NCI-H774 (cell line): Measurements from ENCODE around the gene TTC28.

Source experiments
- DNase-seq: peaks from one replicate; lab custom pipeline; 2025; lab: John Stamatoyannopoulos, UW

Gene TTC28

DNA sequence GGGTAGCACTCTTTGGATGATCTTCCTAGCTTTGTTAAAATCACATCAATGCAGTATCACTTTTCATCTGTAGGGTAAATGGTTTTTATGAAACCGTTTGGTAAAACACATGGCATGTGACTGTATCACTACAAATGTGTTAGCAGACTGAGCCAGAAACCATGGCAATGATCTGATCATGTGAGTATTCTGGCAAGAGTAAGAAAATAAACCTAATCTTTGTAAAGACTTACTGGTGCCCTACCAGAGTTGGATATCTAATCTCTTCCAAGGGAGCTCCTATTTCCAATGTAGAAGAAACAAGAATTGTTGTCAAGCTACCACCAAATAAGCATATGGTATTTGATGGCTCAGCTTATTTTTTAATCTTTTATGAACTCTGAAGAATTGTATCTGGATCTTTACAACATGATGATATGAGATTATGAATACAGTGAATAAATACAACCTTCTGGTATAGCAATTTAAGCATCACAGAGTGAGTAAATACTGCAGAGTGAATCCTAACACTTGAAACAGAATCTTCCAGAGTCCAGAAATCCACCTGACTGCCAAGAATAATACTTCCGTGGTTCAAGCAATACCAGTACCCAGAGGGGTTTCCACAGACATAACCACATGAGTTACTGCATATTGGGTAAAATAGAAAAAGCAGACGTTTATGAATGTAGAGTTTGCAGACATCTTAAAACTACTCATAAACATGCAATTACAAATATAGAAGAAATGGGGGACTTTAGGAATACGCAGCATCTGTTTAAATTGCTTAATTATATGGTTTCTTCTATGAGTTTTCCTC lies 238.8 kb downstream of the TTC28 start:
- no peak for DNase-seq

DNA sequence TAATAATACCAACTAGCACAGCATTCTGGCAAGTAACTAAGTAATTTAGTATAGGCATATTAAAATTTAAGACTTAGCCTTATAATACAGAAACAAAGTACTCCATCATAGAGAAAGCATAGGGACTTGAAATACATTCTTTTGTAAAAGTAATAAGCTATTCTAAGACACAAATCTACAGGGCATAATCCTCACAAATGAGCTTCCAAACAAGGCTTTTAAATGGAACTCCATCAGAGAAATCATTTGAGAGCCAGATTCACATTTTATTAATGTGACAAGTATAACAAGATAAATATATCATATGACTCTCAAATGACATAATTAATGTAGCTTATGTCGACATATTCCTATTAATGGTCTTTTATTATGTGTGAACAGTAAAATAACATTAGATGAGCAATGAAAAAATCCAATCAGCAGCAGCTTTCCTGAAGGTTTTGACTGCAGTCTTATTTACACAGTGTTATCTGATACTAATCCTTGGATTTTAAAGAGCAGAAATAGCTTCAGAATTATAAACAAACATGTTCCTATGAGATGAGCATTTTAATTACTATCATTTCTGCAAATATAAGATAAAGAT lies 241.4 kb downstream of the TTC28 start:
- no peak for DNase-seq

- no peak for DNase-seq
These were observed 243.7 kb downstream of the TTC28 start for GRCh38 chr22:28435982-28436381.

DNA sequence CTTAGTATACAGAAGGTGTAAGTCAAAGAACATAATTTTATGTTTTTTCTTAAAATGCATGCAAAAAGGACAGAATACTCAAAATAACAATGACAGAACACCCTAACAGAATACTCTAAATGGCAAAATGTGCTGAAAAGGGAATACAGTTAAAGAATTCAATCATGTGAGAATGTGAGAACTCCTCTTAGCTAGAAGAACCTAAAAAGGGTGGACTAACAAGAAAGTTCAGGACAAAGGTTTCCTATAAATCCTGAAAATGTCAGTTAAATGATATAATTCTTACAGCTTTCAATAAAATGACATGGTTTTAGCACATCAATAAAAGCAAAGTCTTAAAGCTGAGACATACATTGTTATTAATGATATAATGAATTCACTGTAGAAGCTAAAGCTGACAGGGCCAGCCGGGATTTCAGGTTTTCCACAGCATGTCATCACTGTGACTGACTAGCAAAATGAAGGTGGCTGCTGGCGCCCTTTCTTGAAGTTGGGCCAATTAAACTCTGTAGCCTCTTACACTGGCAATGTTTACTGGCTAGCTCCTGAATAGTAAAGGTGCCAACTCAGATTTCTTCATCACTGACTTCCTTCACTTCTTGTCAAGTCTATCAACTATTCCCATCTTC lies 244.4 kb downstream of the TTC28 start:
- DNase-seq, result no peak

DNA sequence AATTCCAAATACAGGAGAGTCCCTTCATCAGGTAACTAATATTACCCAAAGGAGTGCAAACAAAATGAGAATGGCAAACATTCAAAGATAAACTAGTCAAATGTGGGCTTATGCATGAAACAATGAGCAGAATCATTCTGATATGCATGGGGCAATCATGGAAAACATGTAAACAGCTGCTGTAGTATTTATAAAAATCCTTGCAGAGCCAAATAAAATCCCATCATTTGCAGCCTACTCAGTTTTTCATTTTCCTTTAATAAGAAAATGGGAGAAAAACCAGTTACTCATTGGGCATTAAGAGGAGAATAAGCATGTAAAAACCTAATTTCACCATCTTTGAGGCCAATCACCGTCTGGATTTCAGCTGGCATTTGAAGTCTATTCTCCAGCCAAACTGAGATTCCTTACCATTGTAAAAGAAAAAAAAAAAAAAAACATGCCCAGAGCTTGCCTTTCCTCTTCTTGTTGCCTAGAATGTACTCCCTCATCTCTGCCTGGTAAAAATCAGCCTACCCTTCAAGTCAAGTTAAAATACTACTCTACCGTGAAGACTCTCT lies 249.1 kb downstream of the TTC28 start:
- DNase-seq, result no peak

GRCh38 chr22:28429711-28430110 lies 249.9 kb downstream of the TTC28 start:
- DNase-seq, result no peak

GRCh38 chr22:28428271-28428670 lies 251.4 kb downstream of the TTC28 start:
- no peak for DNase-seq

DNA sequence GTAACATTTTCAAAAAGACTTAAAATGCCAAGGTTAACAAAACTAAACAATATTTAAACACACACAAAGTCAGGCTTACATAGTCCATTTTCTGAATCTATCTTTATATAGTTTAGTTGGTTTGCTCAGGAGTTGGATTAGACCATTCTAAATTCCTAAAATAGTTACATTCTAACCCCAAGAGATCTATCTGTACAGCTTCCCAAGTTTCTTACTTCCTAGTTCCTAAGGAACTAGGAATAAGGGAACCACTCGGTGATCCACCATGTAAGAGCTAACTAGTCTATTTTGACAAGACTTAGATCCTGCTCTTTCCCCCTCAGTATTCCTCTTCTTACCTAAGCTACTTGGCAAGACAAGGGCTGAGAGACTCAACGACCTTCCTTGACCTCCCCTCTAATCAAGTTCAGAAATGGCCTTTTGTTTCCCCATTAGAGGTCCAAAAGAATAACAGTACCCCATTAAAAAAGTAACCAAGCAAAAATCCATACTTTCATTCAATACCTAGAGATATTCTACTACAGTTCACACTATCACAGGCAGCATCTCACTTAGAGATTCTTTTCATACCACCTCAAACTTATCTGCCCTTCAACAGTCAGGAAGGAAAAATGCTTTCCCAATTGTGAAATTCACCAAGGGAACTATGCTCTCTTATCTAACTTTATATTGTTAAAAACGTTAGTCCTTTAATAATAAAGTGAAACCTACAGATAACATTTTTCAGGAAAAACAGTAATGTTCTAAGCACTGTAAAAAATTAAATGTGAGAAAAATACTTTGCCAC lies 253.1 kb downstream of the TTC28 start:
- DNase-seq, result no peak

DNA sequence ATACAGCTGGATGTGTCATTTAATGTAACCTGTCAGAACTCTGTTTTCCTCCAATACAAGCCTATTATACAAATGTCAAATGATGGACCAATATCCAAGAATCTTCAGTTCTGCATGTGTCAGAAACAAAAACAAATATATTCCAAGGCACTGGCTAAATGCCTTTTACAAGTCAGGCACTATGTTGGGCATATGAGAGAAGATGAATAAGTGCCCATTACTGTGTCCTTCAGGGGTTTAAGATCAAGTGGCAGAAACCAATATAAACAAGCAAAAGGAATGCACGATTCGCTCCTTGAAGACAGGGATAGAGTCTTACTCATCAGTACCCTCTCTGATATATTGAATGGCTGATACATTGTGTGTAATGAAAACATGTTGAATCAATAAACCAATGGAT lies 254.4 kb downstream of the TTC28 start:
- DNase-seq, result no peak

DNA sequence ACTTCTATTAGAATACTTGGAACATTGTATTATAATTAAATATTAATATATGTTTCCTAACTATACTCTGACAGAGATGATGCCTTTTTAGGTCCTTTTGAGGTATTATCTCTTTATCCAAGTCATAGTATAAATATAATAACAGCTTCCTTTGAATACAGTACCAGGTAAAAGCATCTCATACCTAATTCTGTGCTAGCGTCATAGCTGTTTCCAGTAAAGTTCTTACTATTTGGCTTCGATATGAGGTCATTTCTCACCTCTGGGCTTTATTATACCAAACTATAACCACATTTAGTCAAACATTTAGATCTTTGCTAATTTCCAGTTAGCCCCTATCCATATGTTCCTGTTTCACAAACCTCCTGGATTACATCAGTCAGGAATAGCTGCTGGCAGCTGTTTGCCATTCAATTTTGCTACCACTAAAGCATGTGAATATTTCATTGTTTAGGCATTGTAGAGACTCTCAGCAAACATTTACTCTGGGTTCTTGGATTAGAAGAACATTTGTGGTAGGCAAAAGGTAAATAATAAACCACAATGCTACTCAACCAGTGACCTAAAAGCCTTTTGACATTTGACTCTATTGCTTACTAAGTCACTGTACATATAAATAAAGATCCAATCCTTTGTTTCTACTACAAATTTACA lies 255.1 kb downstream of the TTC28 start:
- DNase-seq, result peak; percentile 62

DNA sequence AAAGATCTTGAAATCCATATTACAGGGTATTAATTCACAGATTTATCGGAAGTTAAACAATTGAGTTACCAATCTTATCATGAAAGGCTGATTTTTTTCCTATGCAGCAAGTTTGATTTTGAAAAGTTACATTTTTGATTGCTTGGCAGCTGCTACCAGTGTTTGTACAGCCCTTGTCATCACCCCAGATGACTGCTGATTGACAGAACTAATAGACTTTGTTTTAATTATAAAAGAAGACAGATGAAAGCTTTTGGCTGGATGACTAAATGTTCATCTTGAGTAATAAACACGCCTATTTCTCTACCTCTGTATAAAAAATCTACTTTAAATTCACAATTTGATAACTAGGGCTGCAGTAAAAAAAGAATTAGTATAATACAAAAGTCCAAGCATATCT lies 259.7 kb downstream of the TTC28 start:
- DNase-seq, result no peak

DNA sequence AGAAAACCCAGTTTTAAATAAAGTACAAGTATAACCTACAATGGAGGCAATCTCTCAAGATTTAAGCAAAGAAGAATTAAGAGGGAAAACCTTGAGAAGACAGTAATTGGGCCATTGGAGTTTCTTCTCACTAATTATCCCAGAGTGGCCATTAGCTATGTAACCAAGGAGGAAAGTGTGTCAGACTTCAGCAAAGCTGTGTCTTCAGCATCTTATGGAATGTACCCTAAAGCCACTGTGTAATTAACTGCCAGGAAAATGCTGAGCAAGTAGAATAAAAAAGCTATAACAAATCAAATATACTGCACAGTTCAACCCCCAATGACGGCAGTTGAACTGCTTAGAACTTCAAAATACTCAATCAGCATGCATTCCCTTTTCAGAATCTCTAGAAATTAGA lies 261.6 kb downstream of the TTC28 start:
- DNase-seq, result no peak

DNA sequence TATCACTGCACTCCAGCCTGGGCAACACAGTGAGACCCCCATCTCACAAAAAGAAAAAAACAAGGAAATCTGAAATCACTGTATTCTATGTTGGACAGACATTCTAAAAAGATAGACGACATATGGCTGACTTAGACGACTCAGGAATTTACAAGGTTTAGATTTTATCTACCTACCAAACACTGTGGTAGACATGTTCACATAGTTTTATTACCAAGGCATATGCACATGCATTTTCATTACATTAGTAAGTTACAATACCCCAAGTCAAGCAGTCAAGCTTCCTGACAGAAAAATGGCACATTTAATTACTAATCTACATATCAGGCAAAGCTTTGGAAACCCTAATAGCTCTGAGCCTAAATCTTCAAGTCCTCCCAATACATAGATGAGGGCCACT lies 262.2 kb downstream of the TTC28 start:
- no peak for DNase-seq

- DNase-seq, result no peak
These were observed 264.7 kb downstream of the TTC28 start for GRCh38 chr22:28414913-28415312.

DNA sequence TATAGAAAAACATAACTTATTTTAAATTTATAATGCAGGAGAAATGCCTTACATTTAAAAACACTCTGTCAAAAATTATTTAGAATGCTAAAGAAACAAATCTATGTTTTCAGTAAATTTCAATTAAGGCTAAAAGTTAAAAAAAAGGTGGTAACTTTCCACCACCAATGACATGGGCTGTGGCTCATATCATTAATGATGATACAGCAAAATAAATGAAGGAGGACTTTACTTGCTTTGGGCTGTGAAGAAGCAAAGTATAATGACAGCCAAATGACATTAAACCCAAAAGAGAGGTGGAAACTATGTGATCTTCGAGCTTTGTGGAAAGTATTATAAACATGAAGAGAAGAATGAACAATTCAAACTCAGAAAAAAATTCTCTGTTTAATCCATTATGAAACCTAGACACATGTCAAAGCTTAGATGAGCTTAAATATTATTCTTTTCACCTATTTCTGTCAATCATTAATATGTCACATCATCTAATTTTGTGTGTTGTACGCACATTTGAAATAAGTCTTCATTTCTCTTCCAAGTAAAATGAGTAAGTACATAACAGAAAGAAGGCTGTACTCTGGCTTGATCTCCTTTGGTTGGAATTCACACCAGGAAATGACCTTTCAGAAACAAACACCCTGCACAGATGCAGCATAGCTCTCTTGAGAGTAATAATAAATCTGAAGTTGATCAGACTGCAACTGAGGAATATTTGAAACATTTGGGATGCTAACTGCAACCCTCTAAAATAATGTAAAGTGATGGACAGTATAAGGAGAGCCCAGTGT lies 265.8 kb downstream of the TTC28 start:
- no peak for DNase-seq

GRCh38 chr22:28412109-28412508 lies 267.5 kb downstream of the TTC28 start:
- DNase-seq, result no peak

DNA sequence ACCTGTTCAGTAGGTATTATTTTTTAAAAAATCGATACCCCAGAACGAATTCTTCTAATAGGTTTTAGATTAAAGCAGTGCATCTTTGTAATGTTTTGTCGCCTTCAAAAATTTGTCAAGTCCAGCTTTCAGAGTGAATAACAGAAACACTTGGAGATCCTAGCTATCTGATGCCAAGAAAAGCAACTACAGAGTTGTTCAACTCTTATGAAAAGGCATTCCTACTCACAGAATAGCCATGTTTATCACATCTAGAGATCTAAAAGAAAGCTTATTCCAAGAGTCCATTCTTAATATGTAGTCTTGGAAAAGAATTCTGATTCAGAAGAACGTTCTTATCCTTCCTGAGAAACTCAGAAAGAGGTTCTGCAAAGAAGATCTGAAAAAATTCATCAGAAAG lies 268.5 kb downstream of the TTC28 start:
- no peak for DNase-seq

- DNase-seq, result no peak
These were observed 269.4 kb downstream of the TTC28 start for GRCh38 chr22:28410050-28410816.

DNA sequence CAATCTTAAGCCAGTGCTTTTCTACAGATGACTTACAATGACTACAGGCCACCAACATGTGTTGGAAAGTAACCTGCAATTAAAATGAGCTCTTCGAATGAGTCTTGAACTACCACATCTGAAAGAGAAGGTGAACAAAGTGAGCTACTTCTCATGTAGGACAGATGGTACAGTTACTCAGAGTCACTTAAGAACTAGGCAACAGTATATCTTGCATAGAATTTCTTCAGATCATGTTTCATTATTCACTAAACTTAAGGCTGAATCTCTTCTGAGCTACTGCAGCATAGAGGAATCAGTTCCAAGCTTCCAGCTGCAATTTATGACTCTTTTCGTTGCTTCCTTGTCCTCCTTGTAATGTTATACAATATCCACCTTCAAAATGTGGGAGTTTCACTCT lies 270.9 kb downstream of the TTC28 start:
- no peak for DNase-seq

GRCh38 chr22:28407645-28408044 lies 272.0 kb downstream of the TTC28 start:
- no peak for DNase-seq
